Nucleus accumbens (tissue), 56 donors: Measurements from ENCODE around the gene GH2.
"Not testable (repeated sequence)": the region's sequence is repeated elsewhere in the genome, so short reads cannot be mapped to it uniquely, and the experiment has no call there.

Source experiments
- DNase-seq, 56 donors: peaks; one replicate each; lab custom pipeline; 2025; lab: John Stamatoyannopoulos, UW

Gene GH2

DNA sequence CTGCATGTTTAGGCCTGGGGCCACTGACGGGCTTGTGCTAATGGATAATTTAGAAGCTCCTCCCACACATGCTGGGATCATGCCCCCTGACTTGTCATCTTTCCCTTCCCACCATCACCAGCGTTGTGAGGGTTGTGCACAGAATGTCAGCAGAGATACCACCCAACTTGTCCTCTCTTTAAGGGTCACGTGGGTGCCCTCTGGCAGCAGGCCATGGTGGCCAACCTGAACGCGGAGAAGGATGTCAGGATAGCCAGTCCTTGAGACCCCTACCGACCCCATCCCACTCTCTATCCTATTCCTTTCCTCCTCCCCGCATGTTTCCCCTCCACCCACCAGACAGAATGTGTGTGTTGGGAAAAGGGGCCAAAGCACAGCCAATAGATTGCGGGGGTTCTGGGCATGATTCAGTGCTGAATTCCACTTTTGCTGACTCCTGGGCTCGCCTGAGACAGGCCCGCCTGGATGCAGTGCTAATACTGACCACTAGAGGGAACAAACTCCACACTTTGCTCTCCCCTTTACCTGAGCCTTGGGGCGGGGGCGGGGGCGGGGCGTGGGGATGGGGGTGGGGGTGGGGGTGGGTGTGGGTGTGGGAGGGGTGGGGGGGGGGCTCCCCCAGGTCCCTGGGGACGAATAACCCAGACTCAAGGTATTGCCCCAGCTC is at the start of gene GH2:
GH2 (minus strand) TSS at position 10 of the 667 bp plus-strand sequence. CDS start 143 bp downstream, outside the sequence.
- peak in 6 of 56 donors; percentile 0 to 33 (median 7) for DNase-seq

- peak in 2 of 56 donors; percentile 12 for DNase-seq
Observed at GRCh38 chr17:63930951-63931575, 49.3 kb upstream of the GH2 start.

GRCh38 chr17:63929860-63930766 is 48.4 kb upstream of the GH2 start:
- DNase-seq, result no peak

- DNase-seq, result no peak
Observed at GRCh38 chr17:63928966-63929695, 47.4 kb upstream of the GH2 start.

DNA sequence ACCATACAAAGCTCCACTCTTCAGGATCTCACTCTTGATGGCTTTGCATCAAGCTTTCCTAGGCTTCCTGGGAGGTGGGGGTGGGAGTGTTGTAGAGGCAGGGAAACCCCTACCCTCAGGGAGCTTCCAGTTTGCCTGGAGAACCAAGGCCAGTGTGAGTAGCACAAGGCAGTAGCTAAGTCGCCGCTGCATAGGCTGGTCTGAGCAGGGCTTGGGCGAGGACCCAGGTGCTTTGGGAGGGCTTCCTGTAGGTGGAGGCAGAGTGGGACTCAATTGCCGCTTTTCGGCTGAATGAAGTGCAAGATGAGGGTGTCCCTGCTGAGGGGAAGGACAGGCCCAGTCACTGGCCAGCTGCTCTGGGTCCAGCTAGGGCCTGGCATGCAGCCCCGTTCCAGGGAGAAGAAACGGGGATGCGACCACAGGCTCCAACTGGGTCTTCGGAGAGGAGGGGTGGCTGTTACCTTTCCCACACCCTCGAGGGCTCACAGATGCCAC is 46.5 kb upstream of the GH2 start:
- DNase-seq, result no peak

DNA sequence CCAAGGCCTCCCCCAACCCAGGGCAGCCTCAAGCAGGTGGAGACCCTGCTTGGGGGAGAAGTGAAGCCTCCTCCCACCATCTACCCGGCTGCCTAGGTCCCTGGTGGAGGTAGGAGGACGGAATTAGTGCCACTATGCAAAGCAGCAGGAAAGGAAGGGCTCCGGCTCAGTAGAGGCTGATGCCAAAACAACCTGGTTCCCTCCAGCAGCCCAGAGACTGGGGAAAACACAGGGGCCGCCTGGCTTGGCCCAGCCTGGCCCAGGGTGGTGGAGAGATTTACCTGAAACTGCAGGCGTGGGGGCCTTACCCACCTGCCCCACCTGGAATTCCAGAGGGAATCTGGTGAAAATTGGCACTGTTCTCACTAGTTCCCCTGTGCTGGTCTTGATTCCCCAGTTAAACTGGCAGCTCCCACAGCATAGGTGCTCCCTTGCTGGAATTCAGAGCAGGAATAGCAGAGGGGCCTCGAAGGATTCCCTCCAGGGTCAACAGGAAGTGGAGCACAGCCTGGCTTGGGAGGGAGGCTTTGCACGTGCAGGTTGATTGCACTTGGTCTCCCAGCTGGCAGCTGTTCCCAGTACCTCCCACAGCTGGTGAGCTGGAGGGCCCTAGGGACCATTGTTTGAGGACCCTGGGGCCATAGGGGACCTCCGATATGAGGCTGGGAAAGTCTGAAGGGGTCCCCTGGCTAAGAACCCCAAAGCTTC is 45.9 kb upstream of the GH2 start:
- DNase-seq, result no peak

GRCh38 chr17:63926164-63926563 is 44.4 kb upstream of the GH2 start:
- DNase-seq, result no peak

DNA sequence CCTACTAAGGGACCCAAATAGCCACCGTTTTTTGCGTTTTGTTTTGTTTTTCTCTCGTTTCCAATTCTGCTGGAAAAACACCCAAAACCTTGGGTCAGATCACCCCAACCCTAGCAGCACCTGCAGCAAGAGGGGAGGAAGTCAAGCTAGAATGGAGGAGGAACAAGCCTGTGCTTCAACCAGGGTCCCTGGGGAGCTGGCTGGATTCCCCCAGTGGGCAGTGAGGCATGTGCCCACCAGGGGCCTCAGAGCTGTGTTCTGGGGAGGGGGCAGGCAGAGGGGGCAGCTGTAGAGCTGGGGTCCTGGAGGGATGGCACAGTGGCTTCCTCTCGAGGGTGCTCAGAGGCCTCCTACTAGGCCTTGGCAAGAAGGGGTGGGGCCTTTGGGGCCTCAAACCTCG is 43.9 kb upstream of the GH2 start:
- no peak for DNase-seq

DNA sequence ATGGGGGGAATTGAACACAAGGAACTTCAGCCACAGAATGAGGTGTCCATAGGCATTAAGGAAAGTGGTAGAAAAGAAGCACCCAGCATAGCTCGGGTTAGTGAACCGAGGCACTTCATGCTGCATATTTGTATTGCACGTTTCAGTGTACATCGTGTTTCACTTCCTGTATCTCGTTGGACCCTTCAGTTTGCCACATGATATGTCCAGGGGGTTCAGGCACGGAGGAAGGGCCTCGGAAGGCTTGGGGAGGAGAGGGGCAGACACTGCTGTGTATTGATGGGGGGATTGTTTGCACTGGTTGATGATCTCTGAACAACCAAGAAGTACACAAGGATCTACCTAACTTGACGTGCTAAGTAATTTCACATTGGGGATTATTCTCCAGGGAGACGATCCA is 40.7 kb upstream of the GH2 start:
- DNase-seq, result not testable (repeated sequence)

- not testable (repeated sequence) for DNase-seq
Observed at GRCh38 chr17:63920779-63921178, 39.0 kb upstream of the GH2 start.

GRCh38 chr17:63920050-63920449 is 38.3 kb upstream of the GH2 start:
- not testable (repeated sequence) for DNase-seq

GRCh38 chr17:63919311-63919723 is 37.6 kb upstream of the GH2 start:
- peak in 27 of 56 donors; percentile 1 to 57 (median 15) for DNase-seq

DNA sequence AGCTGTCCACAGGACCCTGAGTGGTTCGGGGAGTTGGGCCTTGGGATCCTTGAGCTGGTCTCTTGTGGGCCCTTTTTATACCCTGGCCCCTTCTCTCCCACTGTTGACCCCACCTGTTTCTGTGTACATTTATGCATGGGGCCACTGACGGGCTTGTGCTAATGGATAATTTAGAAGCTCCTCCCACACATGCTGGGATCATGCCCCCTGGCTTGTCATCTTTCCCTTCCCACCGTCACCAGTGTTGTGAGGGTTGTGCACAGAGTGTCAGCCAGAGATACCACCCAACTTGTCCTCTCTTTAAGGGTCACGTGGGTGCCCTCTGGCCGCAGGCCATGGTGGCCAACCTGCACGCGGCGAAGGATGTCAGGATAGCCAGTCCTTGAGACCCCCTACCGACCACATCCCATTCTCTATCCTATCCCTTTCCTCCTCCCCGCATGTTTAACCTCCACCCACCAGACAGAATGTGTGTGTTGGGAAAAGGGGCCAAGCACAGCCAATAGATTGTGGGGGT is 37.1 kb upstream of the GH2 start, which contains the start of gene GH1:
GH1 (minus strand) TSS at position 51 of the 517 bp plus-strand sequence. CDS start 63 bp downstream, outside the sequence.
- not testable (repeated sequence) for DNase-seq

- DNase-seq, result no peak
Observed at GRCh38 chr17:63918305-63918704, 36.6 kb upstream of the GH2 start.

DNA sequence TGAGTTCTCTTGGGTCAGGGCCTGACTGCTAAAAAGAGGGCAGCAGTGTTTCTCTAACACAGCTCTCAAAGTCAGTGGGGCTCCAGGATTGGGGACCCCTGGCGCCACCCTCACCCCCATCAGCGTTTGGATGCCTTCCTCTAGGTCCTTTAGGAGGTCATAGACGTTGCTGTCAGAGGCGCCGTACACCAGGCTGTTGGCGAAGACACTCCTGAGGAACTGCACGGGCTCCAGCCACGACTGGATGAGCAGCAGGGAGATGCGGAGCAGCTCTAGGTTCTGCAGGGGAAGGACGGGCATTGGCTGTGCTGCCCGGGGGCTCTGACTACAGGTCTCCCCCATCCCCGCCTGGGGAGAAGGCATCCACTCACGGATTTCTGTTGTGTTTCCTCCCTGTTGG is 35.9 kb upstream of the GH2 start:
- no peak for DNase-seq

DNA sequence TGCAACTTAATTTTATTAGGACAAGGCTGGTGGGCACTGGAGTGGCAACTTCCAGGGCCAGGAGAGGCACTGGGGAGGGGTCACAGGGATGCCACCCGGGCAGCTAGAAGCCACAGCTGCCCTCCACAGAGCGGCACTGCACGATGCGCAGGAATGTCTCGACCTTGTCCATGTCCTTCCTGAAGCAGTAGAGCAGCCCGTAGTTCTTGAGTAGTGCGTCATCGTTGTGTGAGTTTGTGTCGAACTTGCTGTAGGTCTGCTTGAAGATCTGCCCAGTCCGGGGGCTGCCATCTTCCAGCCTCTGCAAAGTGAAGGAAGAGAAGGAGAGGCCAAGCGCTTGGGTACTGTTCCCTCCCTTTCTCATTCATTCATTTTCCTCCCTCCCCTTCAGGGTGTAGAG is 35.5 kb upstream of the GH2 start:
- not testable (repeated sequence) for DNase-seq

- no peak for DNase-seq
Observed at GRCh38 chr17:63916566-63917185, 34.9 kb upstream of the GH2 start.

GRCh38 chr17:63915753-63916152 is 34.0 kb upstream of the GH2 start:
- DNase-seq, result not testable (repeated sequence)

DNA sequence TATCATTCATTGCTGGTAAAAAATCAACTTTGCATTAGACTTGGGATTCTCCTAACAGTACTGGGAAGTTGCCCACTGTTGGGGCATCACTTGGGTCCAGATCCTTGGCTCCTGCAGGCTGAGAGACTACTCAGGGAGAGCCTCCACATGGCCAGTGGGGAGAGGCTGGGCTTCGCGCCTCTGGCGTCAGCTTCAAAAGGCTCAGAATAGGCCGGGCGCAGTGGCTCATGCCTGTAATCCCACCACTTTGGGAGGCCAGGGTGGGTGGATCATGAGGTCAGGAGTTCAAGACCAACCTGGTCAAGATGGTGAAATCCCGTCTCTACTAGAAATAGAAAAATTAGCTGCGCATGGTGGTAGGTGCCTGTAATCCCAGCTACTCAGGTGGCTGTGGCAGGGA is 32.7 kb upstream of the GH2 start:
- DNase-seq, result no peak
